OCI-LY3 (cell line): ENCODE measurements around the gene LRIF1.

ENCODE experiments used
- CTCF ChIP-seq: fragments of 200-600, 300-600 bp; sonication (generic); IDR thresholded peaks from 2 replicates; pipeline ENCODE4 v1.5.1; 2014; ENCODE audit warnings: antibody characterized with exemption, low read length, low read depth
- EZH2phosphoT487 ChIP-seq: fragments of 200-600 bp; shearing (Covaris generic); IDR thresholded peaks from 2 replicates; pipeline ENCODE4 v1.6.1; 2018; ENCODE audit warnings: antibody characterized with exemption, mixed run types, low read depth

GRCh38 chr1:110899458-110899843, 64.3 kb downstream of the LRIF1 start:
- no peak for TF ChIP-seq CTCF
- TF ChIP-seq EZH2phosphoT487 = no peak
